A549 (cell line): ENCODE measurements around the gene TSNAXIP1. TPM values are rescaled to one million over a fixed set of nuclear protein-coding genes. Genes with fewer than 3 reads are reported as not detected.

Source experiments
- ATAC-seq, 2 experiments: fragments of 200-7000 bp in 1 of 2; fragments of >200 bp in 1 of 2; cut with Nextera tagmentation in 1 of 2; cut with Tn5 transposase in 1 of 2; 3 replicates each; pipeline versions ENCODE4 v1.8.0 to v1.9.1; 2018 to 2020; ENCODE audit warnings: mild to moderate bottlenecking in 1 of 2, moderate library complexity in 1 of 2
- CTCF ChIA-PET: fragments of 300-600 bp; sonication (Branson Sonifier 250); formaldehyde crosslinking; extraction: SDS; loops from one replicate; lab custom pipeline; 2021; ENCODE audit warnings: antibody characterized with exemption, inconsistent platforms; lab: Yijun Ruan, JAX
- POLR2A ChIA-PET: fragments of 350-600 bp; formaldehyde crosslinking; extraction: SDS; loops from one replicate; lab custom pipeline; 2021; ENCODE audit warnings: antibody characterized with exemption, inconsistent platforms; lab: Yijun Ruan, JAX
- DNase-seq, 2 experiments: peaks; one replicate each; pipeline versions ENCODE4 v3.0.0 to v3.0.0-alpha.2; 2011 to 2016; ENCODE audit warnings: low read depth in 1 of 2, low spot score in 1 of 2
- FAIRE-seq: peaks from 2 replicates; lab custom pipeline; 2011; peaks lifted over from hg19 to GRCh38; lab: Jason Lieb, UNC
- H3K27ac ChIP-seq, 2 experiments: fragments of >200 bp; sonication (Bioruptor Twin); formaldehyde crosslinking; 3 replicates each; pipeline ENCODE4 v1.5.1; 2016 to 2017
- H3K4me1 ChIP-seq: fragments of >200 bp; sonication (Bioruptor Twin); formaldehyde crosslinking; 3 replicates; pipeline ENCODE4 v1.6.1; 2016
- H3K4me2 ChIP-seq: fragments of >200 bp; sonication (Bioruptor Twin); formaldehyde crosslinking; 3 replicates; pipeline ENCODE4 v1.6.1; 2016
- H3K4me3 ChIP-seq: fragments of >200 bp; sonication (Bioruptor Twin); formaldehyde crosslinking; 3 replicates; pipeline ENCODE4 v1.5.1; 2016
- H3K9me3 ChIP-seq: fragments of >200 bp; sonication (Bioruptor Twin); formaldehyde crosslinking; 3 replicates; pipeline ENCODE4 v1.6.1; 2016
- CBX8 ChIP-seq: fragments of 200-600 bp; sonication (generic); IDR thresholded peaks from 2 replicates; pipeline ENCODE4 v1.6.1; 2016
- CEBPB ChIP-seq, 2 experiments: fragments of >200 bp in 1 of 2; sonication (Bioruptor Twin) in 1 of 2; formaldehyde crosslinking in 1 of 2; IDR thresholded peaks; 2 replicates each; pipeline ENCODE4 v1.6.1; 2012 to 2016
- CHD2 ChIP-seq: fragments of 150-350 bp; IDR thresholded peaks from 2 replicates; pipeline ENCODE4 v1.6.1; 2014; ENCODE audit warnings: low read length; ENCODE audit not compliant: partially characterized antibody
- EHMT2 ChIP-seq: fragments of 200-600 bp; sonication (generic); IDR thresholded peaks from 2 replicates; pipeline ENCODE4 v1.6.1; 2016; ENCODE audit warnings: antibody characterized with exemption, low read depth, mild to moderate bottlenecking, moderate library complexity
- ESRRA ChIP-seq: fragments of 150-350 bp; IDR thresholded peaks from 2 replicates; pipeline ENCODE4 v1.6.1; 2014; ENCODE audit warnings: mild to moderate bottlenecking, low read length, borderline replicate concordance
- KDM5A ChIP-seq: fragments of 200-600 bp; sonication (generic); IDR thresholded peaks from 2 replicates; pipeline ENCODE4 v1.6.1; 2016; ENCODE audit warnings: antibody characterized with exemption, mild to moderate bottlenecking
- MAX ChIP-seq: IDR thresholded peaks from 2 replicates; pipeline ENCODE4 v1.6.1; 2012
- NFE2L2 ChIP-seq: fragments of 150-350 bp; conservative IDR thresholded peaks from 2 replicates; pipeline ENCODE4 v1.6.1; 2014; ENCODE audit warnings: low read length
- PHF8 ChIP-seq: fragments of 200-600 bp; sonication (generic); IDR thresholded peaks from 2 replicates; pipeline ENCODE4 v1.6.1; 2016; ENCODE audit warnings: low read depth, mild to moderate bottlenecking, antibody characterized with exemption, moderate library complexity, borderline replicate concordance
- RCOR1 ChIP-seq: fragments of 150-350 bp; IDR thresholded peaks from 2 replicates; pipeline ENCODE4 v1.6.1; 2014; ENCODE audit warnings: antibody characterized with exemption, low read length, low read depth
- WGBS: methylation state at CpG from one replicate; pipeline ENCODE4 v1.1.6; 2017; ENCODE audit errors: missing lambda C conversion rate; 5-methylcytosine and 5-hydroxymethylcytosine counted together
- polyA plus RNA-seq, 4 experiments: library from polyadenylated mRNA; depleted of rRNA in 3 of 4; stranded (reverse); fragments of >200 nt; fragmentation: RNase III in 1 of 4; extraction: RNeasy Plus Mini Kit Qiagen cat#74134 plus additional on column Dnase treatment in 1 of 4; gene quantifications; 2 replicates in 3 of 4; 3 replicates in 1 of 4; pipeline ENCODE4 v1.2.3, GENCODE V29; 2011 to 2017
- small RNA-seq, 6 experiments: library from RNA; depleted of rRNA; stranded (forward); fragments of <200 nt; gene quantifications; one replicate each; pipeline ENCODE3, GENCODE V24; 2012
- TF ChIP-seq, protein P1 (sequence below): IDR thresholded peaks from 2 replicates; pipeline ENCODE4 v1.6.1; 2012
- TF ChIP-seq, protein P2 (sequence below): fragments of 150-350 bp; IDR thresholded peaks from 2 replicates; pipeline ENCODE4 v1.6.1; 2014; ENCODE audit warnings: low read depth, mild to moderate bottlenecking, low read length

The TSNAXIP1 gene
- polyA plus RNA-seq, 2 of the 4 experiments (the other 2 are of a cell fraction), result 0.68 to 1.1 TPM

GRCh38 chr16:67877064-67877463 is 70.4 kb downstream of the TSNAXIP1 start:
- no peaks in the 10 kb centered on the region for H3K9me3 ChIP-seq
- peaks cover 16% of the 10 kb centered on the region; the same call in 2 of the 3 replicates for H3K4me1 ChIP-seq
- ChIA-PET CTCF (interaction anchor here (0.6 to 17.4 kb wide), 5 partner anchors 11 to 392 kb away, joined by 3 to 370 read pairs (median 4); partner anchors contain the start of genes CTRL and PSMB10), POLR2A (no interaction called here)
- FAIRE-seq, result no peak
- ATAC-seq, result no peak
- TF ChIP-seq RCOR1 (no peak), CHD2 (no peak), KDM5A (no peak), ESRRA (no peak), CEBPB (IDR thresholded peaks at IDR 0.05) (no peak), MAX (no peak), PHF8 (no peak), CBX8 (no peak), NFE2L2 (no peak), EHMT2 (no peak)
- TF ChIP-seq, protein P1, sequence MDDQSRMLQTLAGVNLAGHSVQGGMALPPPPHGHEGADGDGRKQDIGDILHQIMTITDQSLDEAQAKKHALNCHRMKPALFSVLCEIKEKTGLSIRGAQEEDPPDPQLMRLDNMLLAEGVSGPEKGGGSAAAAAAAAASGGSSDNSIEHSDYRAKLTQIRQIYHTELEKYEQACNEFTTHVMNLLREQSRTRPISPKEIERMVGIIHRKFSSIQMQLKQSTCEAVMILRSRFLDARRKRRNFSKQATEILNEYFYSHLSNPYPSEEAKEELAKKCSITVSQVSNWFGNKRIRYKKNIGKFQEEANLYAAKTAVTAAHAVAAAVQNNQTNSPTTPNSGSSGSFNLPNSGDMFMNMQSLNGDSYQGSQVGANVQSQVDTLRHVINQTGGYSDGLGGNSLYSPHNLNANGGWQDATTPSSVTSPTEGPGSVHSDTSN, result no peak
- TF ChIP-seq, protein P2, sequence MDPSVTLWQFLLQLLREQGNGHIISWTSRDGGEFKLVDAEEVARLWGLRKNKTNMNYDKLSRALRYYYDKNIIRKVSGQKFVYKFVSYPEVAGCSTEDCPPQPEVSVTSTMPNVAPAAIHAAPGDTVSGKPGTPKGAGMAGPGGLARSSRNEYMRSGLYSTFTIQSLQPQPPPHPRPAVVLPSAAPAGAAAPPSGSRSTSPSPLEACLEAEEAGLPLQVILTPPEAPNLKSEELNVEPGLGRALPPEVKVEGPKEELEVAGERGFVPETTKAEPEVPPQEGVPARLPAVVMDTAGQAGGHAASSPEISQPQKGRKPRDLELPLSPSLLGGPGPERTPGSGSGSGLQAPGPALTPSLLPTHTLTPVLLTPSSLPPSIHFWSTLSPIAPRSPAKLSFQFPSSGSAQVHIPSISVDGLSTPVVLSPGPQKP, result no peak
- H3K4me3 ChIP-seq, result no peak overlapping the region
- no peak for DNase-seq
- no peak overlapping the region for H3K27ac ChIP-seq
- H3K4me2 ChIP-seq, result no peak overlapping the region
- whole genome bisulfite sequencing, result 97% methylated on average over 11 of the region's 11 CpGs

Small RNA genes lying within 50 kb of the gene (small RNA-seq; reads per million reads assigned to genes)
- 0 reads per million in 6 experiments for gene AC040162.2

Other genes with a start within 250 kb of the TSNAXIP1 start
- 51.5 and 58.4 TPM in 2 replicates for gene CTCF, start 244.4 kb upstream of the TSNAXIP1 start, polyA plus RNA-seq (2011; rRNA removed)
- gene CTCF, start 244.4 kb upstream of the TSNAXIP1 start, polyA plus RNA-seq (2017; fragmentation: RNase III; extraction: RNeasy Plus Mini Kit Qiagen cat#74134 plus additional on column Dnase treatment), result 38.6 to 42.5 TPM (median 40.8 TPM) in 3 replicates
- gene CARMIL2, start 161.7 kb upstream of the TSNAXIP1 start, polyA plus RNA-seq (2011; rRNA removed), result 0.39 and 0.62 TPM in 2 replicates
- gene CARMIL2, start 161.7 kb upstream of the TSNAXIP1 start, polyA plus RNA-seq (2017; fragmentation: RNase III; extraction: RNeasy Plus Mini Kit Qiagen cat#74134 plus additional on column Dnase treatment), result 0.95 to 1.3 TPM (median 1.2 TPM) in 3 replicates
- 19.4 and 22.2 TPM in 2 replicates for gene ACD, start 146.6 kb upstream of the TSNAXIP1 start, polyA plus RNA-seq (2011; rRNA removed)
- 25.3 to 26.5 TPM (median 26.4 TPM) in 3 replicates for gene ACD, start 146.6 kb upstream of the TSNAXIP1 start, polyA plus RNA-seq (2017; fragmentation: RNase III; extraction: RNeasy Plus Mini Kit Qiagen cat#74134 plus additional on column Dnase treatment)
- gene PARD6A, start 145.9 kb upstream of the TSNAXIP1 start, polyA plus RNA-seq (2011; rRNA removed), result 1.7 and 1.8 TPM in 2 replicates
- gene PARD6A, start 145.9 kb upstream of the TSNAXIP1 start, polyA plus RNA-seq (2017; fragmentation: RNase III; extraction: RNeasy Plus Mini Kit Qiagen cat#74134 plus additional on column Dnase treatment), result 1.4 to 2.2 TPM (median 1.9 TPM) in 3 replicates
- gene ENKD1, start 140.1 kb upstream of the TSNAXIP1 start, polyA plus RNA-seq (2011; rRNA removed), result 4.0 and 4.3 TPM in 2 replicates
- 11.1 to 12.6 TPM (median 12.2 TPM) in 3 replicates for gene ENKD1, start 140.1 kb upstream of the TSNAXIP1 start, polyA plus RNA-seq (2017; fragmentation: RNase III; extraction: RNeasy Plus Mini Kit Qiagen cat#74134 plus additional on column Dnase treatment)
- not detected in 2 replicates for gene C16orf86, start 140.1 kb upstream of the TSNAXIP1 start, polyA plus RNA-seq (2011; rRNA removed)
- gene C16orf86, start 140.1 kb upstream of the TSNAXIP1 start, polyA plus RNA-seq (2017; fragmentation: RNase III; extraction: RNeasy Plus Mini Kit Qiagen cat#74134 plus additional on column Dnase treatment), result 0.05 to 0.21 TPM (median 0.06 TPM) in 3 replicates
- 10.3 and 11.0 TPM in 2 replicates for gene GFOD2, start 87.6 kb upstream of the TSNAXIP1 start, polyA plus RNA-seq (2011; rRNA removed)
- 16.1 to 17.8 TPM (median 16.4 TPM) in 3 replicates for gene GFOD2, start 87.6 kb upstream of the TSNAXIP1 start, polyA plus RNA-seq (2017; fragmentation: RNase III; extraction: RNeasy Plus Mini Kit Qiagen cat#74134 plus additional on column Dnase treatment)
- 9.8 and 11.1 TPM in 2 replicates for gene RANBP10, start 329 bp upstream of the TSNAXIP1 start, polyA plus RNA-seq (2011; rRNA removed)
- gene RANBP10, start 329 bp upstream of the TSNAXIP1 start, polyA plus RNA-seq (2017; fragmentation: RNase III; extraction: RNeasy Plus Mini Kit Qiagen cat#74134 plus additional on column Dnase treatment), result 6.9 to 7.5 TPM (median 7.5 TPM) in 3 replicates
- 33.2 and 44.0 TPM in 2 replicates for gene THAP11, start 35.4 kb downstream of the TSNAXIP1 start, polyA plus RNA-seq (2011; rRNA removed)
- 27.2 to 30.9 TPM (median 30.0 TPM) in 3 replicates for gene THAP11, start 35.4 kb downstream of the TSNAXIP1 start, polyA plus RNA-seq (2017; fragmentation: RNase III; extraction: RNeasy Plus Mini Kit Qiagen cat#74134 plus additional on column Dnase treatment)
- 168 and 209 TPM in 2 replicates for gene NUTF2, start 40.0 kb downstream of the TSNAXIP1 start, polyA plus RNA-seq (2011; rRNA removed)
- gene NUTF2, start 40.0 kb downstream of the TSNAXIP1 start, polyA plus RNA-seq (2017; fragmentation: RNase III; extraction: RNeasy Plus Mini Kit Qiagen cat#74134 plus additional on column Dnase treatment), result 270 to 301 TPM (median 287 TPM) in 3 replicates
- gene CENPT, start 40.8 kb downstream of the TSNAXIP1 start, polyA plus RNA-seq (2011; rRNA removed), result 18.2 and 19.1 TPM in 2 replicates
- 35.9 to 40.3 TPM (median 36.9 TPM) in 3 replicates for gene CENPT, start 40.8 kb downstream of the TSNAXIP1 start, polyA plus RNA-seq (2017; fragmentation: RNase III; extraction: RNeasy Plus Mini Kit Qiagen cat#74134 plus additional on column Dnase treatment)
- 21.0 and 35.3 TPM in 2 replicates for gene EDC4, start 66.2 kb downstream of the TSNAXIP1 start, polyA plus RNA-seq (2011; rRNA removed)
- 54.9 to 60.4 TPM (median 58.1 TPM) in 3 replicates for gene EDC4, start 66.2 kb downstream of the TSNAXIP1 start, polyA plus RNA-seq (2017; fragmentation: RNase III; extraction: RNeasy Plus Mini Kit Qiagen cat#74134 plus additional on column Dnase treatment)
- gene NRN1L, start 78.0 kb downstream of the TSNAXIP1 start, polyA plus RNA-seq (2011; rRNA removed), result 0.22 and 0.34 TPM in 2 replicates
- not detected in 3 replicates for gene NRN1L, start 78.0 kb downstream of the TSNAXIP1 start, polyA plus RNA-seq (2017; fragmentation: RNase III; extraction: RNeasy Plus Mini Kit Qiagen cat#74134 plus additional on column Dnase treatment)
- gene PSKH1, start 86.4 kb downstream of the TSNAXIP1 start, polyA plus RNA-seq (2011; rRNA removed), result 15.1 and 18.2 TPM in 2 replicates
- gene PSKH1, start 86.4 kb downstream of the TSNAXIP1 start, polyA plus RNA-seq (2017; fragmentation: RNase III; extraction: RNeasy Plus Mini Kit Qiagen cat#74134 plus additional on column Dnase treatment), result 14.6 to 15.8 TPM (median 15.7 TPM) in 3 replicates
- 0.92 and 1.6 TPM in 2 replicates for gene CTRL, start 125.0 kb downstream of the TSNAXIP1 start, polyA plus RNA-seq (2011; rRNA removed)
- 3.6 to 4.4 TPM (median 3.9 TPM) in 3 replicates for gene CTRL, start 125.0 kb downstream of the TSNAXIP1 start, polyA plus RNA-seq (2017; fragmentation: RNase III; extraction: RNeasy Plus Mini Kit Qiagen cat#74134 plus additional on column Dnase treatment)
- gene PSMB10, start 130.0 kb downstream of the TSNAXIP1 start, polyA plus RNA-seq (2011; rRNA removed), result 11.0 and 11.3 TPM in 2 replicates
- 51.9 to 53.5 TPM (median 52.4 TPM) in 3 replicates for gene PSMB10, start 130.0 kb downstream of the TSNAXIP1 start, polyA plus RNA-seq (2017; fragmentation: RNase III; extraction: RNeasy Plus Mini Kit Qiagen cat#74134 plus additional on column Dnase treatment)
- gene LCAT, start 137.2 kb downstream of the TSNAXIP1 start, polyA plus RNA-seq (2011; rRNA removed), result 1.7 and 2.6 TPM in 2 replicates
- gene LCAT, start 137.2 kb downstream of the TSNAXIP1 start, polyA plus RNA-seq (2017; fragmentation: RNase III; extraction: RNeasy Plus Mini Kit Qiagen cat#74134 plus additional on column Dnase treatment), result 8.4 to 11.2 TPM (median 10.0 TPM) in 3 replicates
- gene SLC12A4, start 161.7 kb downstream of the TSNAXIP1 start, polyA plus RNA-seq (2011; rRNA removed), result 18.2 and 19.5 TPM in 2 replicates
- 32.6 to 34.7 TPM (median 33.2 TPM) in 3 replicates for gene SLC12A4, start 161.7 kb downstream of the TSNAXIP1 start, polyA plus RNA-seq (2017; fragmentation: RNase III; extraction: RNeasy Plus Mini Kit Qiagen cat#74134 plus additional on column Dnase treatment)
- not detected in 2 replicates for gene DPEP3, start 173.6 kb downstream of the TSNAXIP1 start, polyA plus RNA-seq (2011; rRNA removed)
- gene DPEP3, start 173.6 kb downstream of the TSNAXIP1 start, polyA plus RNA-seq (2017; fragmentation: RNase III; extraction: RNeasy Plus Mini Kit Qiagen cat#74134 plus additional on column Dnase treatment), result not detected in 3 replicates
- gene DPEP2, start 192.6 kb downstream of the TSNAXIP1 start, polyA plus RNA-seq (2011; rRNA removed), result not detected in 2 replicates
- gene DPEP2, start 192.6 kb downstream of the TSNAXIP1 start, polyA plus RNA-seq (2017; fragmentation: RNase III; extraction: RNeasy Plus Mini Kit Qiagen cat#74134 plus additional on column Dnase treatment), result not detected in 3 replicates
- not detected in 2 replicates for gene DPEP2NB, start 209.0 kb downstream of the TSNAXIP1 start, polyA plus RNA-seq (2011; rRNA removed)
- gene DPEP2NB, start 209.0 kb downstream of the TSNAXIP1 start, polyA plus RNA-seq (2017; fragmentation: RNase III; extraction: RNeasy Plus Mini Kit Qiagen cat#74134 plus additional on column Dnase treatment), result not detected in 3 replicates
- gene DDX28, start 216.3 kb downstream of the TSNAXIP1 start, polyA plus RNA-seq (2011; rRNA removed), result 14.0 and 18.3 TPM in 2 replicates
- gene DDX28, start 216.3 kb downstream of the TSNAXIP1 start, polyA plus RNA-seq (2017; fragmentation: RNase III; extraction: RNeasy Plus Mini Kit Qiagen cat#74134 plus additional on column Dnase treatment), result 13.8 to 14.9 TPM (median 14.6 TPM) in 3 replicates
- 20.7 and 21.5 TPM in 2 replicates for gene DUS2, start 216.4 kb downstream of the TSNAXIP1 start, polyA plus RNA-seq (2011; rRNA removed)
- gene DUS2, start 216.4 kb downstream of the TSNAXIP1 start, polyA plus RNA-seq (2017; fragmentation: RNase III; extraction: RNeasy Plus Mini Kit Qiagen cat#74134 plus additional on column Dnase treatment), result 20.8 to 22.8 TPM (median 21.7 TPM) in 3 replicates